BLaER1 (cell line): ENCODE data around the gene ZNRF1.
A peak's percentile ranks its signal among the peaks of the same experiment; 100 is the strongest.
"Not testable (repeated sequence)": the region's sequence is repeated elsewhere in the genome, so short reads cannot be mapped to it uniquely, and the experiment has no call there.

ENCODE experiments used
- H3K27ac ChIP-seq: shearing (Covaris generic); formaldehyde crosslinking; 2 replicates; pipeline ENCODE4 v1.8.1; 2022
- H3K27me3 ChIP-seq: shearing (Covaris generic); formaldehyde crosslinking; 2 replicates; pipeline ENCODE4 v1.8.1; 2022
- H3K36me3 ChIP-seq: shearing (Covaris generic); formaldehyde crosslinking; 2 replicates; pipeline ENCODE4 v1.8.1; 2022
- H3K4me1 ChIP-seq: shearing (Covaris generic); formaldehyde crosslinking; 2 replicates; pipeline ENCODE4 v1.8.1; 2022
- H3K4me2 ChIP-seq: shearing (Covaris generic); formaldehyde crosslinking; 2 replicates; pipeline ENCODE4 v1.8.1; 2022
- H3K4me3 ChIP-seq: shearing (Covaris generic); formaldehyde crosslinking; 2 replicates; pipeline ENCODE4 v1.8.1; 2022
- H3K9ac ChIP-seq: shearing (Covaris generic); formaldehyde crosslinking; 2 replicates; pipeline ENCODE4 v1.8.1; 2022
- H3K9me3 ChIP-seq: shearing (Covaris generic); formaldehyde crosslinking; 2 replicates; pipeline ENCODE4 v1.8.1; 2022
- H4K20me1 ChIP-seq: shearing (Covaris generic); formaldehyde crosslinking; 2 replicates; pipeline ENCODE4 v1.8.1; 2022
- Cebpa-rat ChIP-seq: shearing (Covaris generic); IDR thresholded peaks from 2 replicates; pipeline ENCODE4 v1.8.1; 2022

The ZNRF1 gene

GRCh38 chr16:75012380-75013081, 13.7 kb downstream of the ZNRF1 start:
- no peak for TF ChIP-seq Cebpa-rat
- no peaks in the 10 kb centered on the region for H3K27me3 ChIP-seq
- peak overlapping the region; percentile 62 for H3K27ac ChIP-seq
- H3K4me1 ChIP-seq: peaks cover 53% of the 10 kb centered on the region
- H3K4me3 ChIP-seq: peak overlapping the region; percentile 9; the same call in 1 of the 2 replicates
- peaks cover 53% of the 10 kb centered on the region for H3K36me3 ChIP-seq
- H4K20me1 ChIP-seq: peaks cover 100% of the 10 kb centered on the region
- peaks cover 32% of the 10 kb centered on the region for H3K9me3 ChIP-seq
- peak overlapping the region; percentile 71 for H3K4me2 ChIP-seq
- H3K9ac ChIP-seq: peak overlapping the region; percentile 57; the same call in 1 of the 2 replicates

DNA sequence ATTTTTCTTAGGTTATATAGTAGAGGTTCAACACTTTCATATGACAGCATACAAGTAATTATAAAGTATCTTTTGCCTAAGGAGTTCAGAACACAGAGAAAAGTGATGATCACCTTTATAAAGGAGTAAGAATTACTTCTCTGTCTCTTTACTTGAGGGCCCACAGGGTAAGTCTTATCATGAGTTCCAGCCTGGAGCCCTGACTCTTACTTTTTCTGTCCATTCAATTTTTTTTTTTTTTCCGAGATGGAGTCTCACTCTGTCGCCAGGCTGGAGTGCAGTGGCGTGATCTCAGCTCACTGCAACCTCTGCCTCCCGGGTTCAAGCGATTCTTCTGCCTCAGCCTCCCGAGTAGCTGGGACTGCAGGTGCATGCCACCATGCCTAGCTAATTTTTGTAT, 14.3 kb downstream of the ZNRF1 start:
- H3K27me3 ChIP-seq, H3K4me3 ChIP-seq, H3K9ac ChIP-seq: not testable (repeated sequence)
- Histone ChIP-seq H3K4me2 (peak overlapping the region; percentile 71), H4K20me1 (peaks cover 100% of the 10 kb centered on the region), H3K9me3 (peaks cover 26% of the 10 kb centered on the region), H3K4me1 (peaks cover 50% of the 10 kb centered on the region), H3K36me3 (peaks cover 47% of the 10 kb centered on the region), H3K27ac (peak overlapping the region; percentile 62; the same call in 1 of the 2 replicates)

GRCh38 chr16:75014318-75014717, 15.5 kb downstream of the ZNRF1 start:
- Histone ChIP-seq H3K4me3 (no peak overlapping the region), H3K27me3 (no peaks in the 10 kb centered on the region), H3K9me3 (peaks cover 22% of the 10 kb centered on the region), H3K36me3 (peaks cover 42% of the 10 kb centered on the region), H3K9ac (no peak overlapping the region), H3K27ac (no peak overlapping the region), H3K4me2 (no peak overlapping the region), H4K20me1 (peaks cover 100% of the 10 kb centered on the region), H3K4me1 (peaks cover 50% of the 10 kb centered on the region)
- no peak for TF ChIP-seq Cebpa-rat

- Histone ChIP-seq H3K4me1 (peaks cover 32% of the 10 kb centered on the region), H3K9me3 (peaks cover 43% of the 10 kb centered on the region), H3K36me3 (peaks cover 55% of the 10 kb centered on the region), H4K20me1 (peaks cover 86% of the 10 kb centered on the region)
- not testable (repeated sequence) for H3K4me2 ChIP-seq, H3K27me3 ChIP-seq, H3K4me3 ChIP-seq, H3K27ac ChIP-seq, H3K9ac ChIP-seq
These were observed 17.7 kb downstream of the ZNRF1 start for GRCh38 chr16:75016451-75017081.

DNA sequence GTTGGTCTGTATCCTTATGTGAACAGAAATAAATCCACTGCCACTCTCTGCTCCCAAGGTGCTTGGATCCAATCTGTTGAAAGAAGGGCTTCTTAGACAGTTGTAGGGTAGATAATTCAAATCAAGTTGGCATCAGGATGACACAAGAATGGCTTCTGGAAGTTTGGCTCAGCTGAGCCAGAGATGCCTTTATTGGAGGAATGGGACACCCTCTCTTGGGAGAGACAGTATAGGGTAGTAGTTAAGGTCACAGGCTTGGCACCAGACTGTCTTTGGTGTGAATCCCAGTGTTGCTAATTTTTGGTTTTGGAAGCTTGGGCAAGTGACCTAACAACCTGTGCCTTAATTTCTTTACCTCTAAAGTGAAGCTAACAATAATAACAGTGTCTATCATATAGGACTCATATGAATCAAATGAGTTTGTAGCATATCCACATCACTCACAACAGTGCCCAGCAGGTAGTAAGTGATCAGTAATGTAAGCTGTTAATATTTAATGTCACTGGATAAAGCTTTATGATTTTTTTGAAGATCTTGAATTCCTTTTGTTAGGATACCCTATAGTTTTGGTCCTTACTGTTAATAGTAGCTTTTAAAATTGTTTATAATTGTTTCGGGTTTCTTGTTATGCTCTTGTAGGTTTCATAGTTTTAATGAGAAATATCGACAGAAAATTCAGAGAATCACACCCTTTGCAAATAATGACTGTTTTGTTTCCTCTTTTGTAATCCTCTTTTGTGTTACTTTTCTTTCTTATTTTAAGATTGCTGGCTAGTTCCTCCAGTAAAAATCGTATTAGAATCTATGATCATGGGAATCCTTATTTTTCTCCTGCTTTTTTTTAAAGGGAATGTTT, 19.1 kb downstream of the ZNRF1 start:
- peaks cover 52% of the 10 kb centered on the region for H3K9me3 ChIP-seq

GRCh38 chr16:75019007-75019406, 20.2 kb downstream of the ZNRF1 start:
- peaks cover 22% of the 10 kb centered on the region for H3K4me1 ChIP-seq
- H3K36me3 ChIP-seq: peaks cover 69% of the 10 kb centered on the region
- peaks cover 50% of the 10 kb centered on the region for H3K9me3 ChIP-seq
- H3K4me2 ChIP-seq: no peak overlapping the region
- no peak overlapping the region for H3K27ac ChIP-seq
- H3K27me3 ChIP-seq: no peaks in the 10 kb centered on the region
- peaks cover 86% of the 10 kb centered on the region for H4K20me1 ChIP-seq
- no peak overlapping the region for H3K9ac ChIP-seq
- no peak overlapping the region for H3K4me3 ChIP-seq
- no peak for TF ChIP-seq Cebpa-rat

More for the DNA sequence above, 19.1 kb downstream of the ZNRF1 start:
- Histone ChIP-seq H3K9ac (no peak overlapping the region), H3K27me3 (no peaks in the 10 kb centered on the region), H3K4me1 (peaks cover 22% of the 10 kb centered on the region), H3K4me3 (no peak overlapping the region), H3K27ac (no peak overlapping the region), H3K4me2 (no peak overlapping the region; the same call in 1 of the 2 replicates), H4K20me1 (peaks cover 86% of the 10 kb centered on the region), H3K36me3 (peaks cover 66% of the 10 kb centered on the region)
- no peak for TF ChIP-seq Cebpa-rat

GRCh38 chr16:75019586-75019985, 20.8 kb downstream of the ZNRF1 start:
- Histone ChIP-seq H3K4me2 (no peak overlapping the region), H3K9ac (no peak overlapping the region), H3K27ac (no peak overlapping the region), H3K36me3 (peaks cover 67% of the 10 kb centered on the region), H3K4me1 (peaks cover 26% of the 10 kb centered on the region), H3K27me3 (no peaks in the 10 kb centered on the region), H4K20me1 (peaks cover 86% of the 10 kb centered on the region), H3K9me3 (peaks cover 48% of the 10 kb centered on the region), H3K4me3 (no peak overlapping the region)
- TF ChIP-seq Cebpa-rat: no peak

GRCh38 chr16:75021410-75021809, 22.6 kb downstream of the ZNRF1 start:
- H3K4me3 ChIP-seq: peak overlapping the region; percentile 17; the same call in 1 of the 2 replicates
- H3K36me3 ChIP-seq: peaks cover 53% of the 10 kb centered on the region
- no peak overlapping the region for H3K27ac ChIP-seq
- H3K4me2 ChIP-seq: no peak overlapping the region
- no peak for TF ChIP-seq Cebpa-rat
- peaks cover 39% of the 10 kb centered on the region for H3K9me3 ChIP-seq
- no peaks in the 10 kb centered on the region for H3K27me3 ChIP-seq
- peaks cover 86% of the 10 kb centered on the region for H4K20me1 ChIP-seq
- peaks cover 36% of the 10 kb centered on the region for H3K4me1 ChIP-seq
- no peak overlapping the region for H3K9ac ChIP-seq

DNA sequence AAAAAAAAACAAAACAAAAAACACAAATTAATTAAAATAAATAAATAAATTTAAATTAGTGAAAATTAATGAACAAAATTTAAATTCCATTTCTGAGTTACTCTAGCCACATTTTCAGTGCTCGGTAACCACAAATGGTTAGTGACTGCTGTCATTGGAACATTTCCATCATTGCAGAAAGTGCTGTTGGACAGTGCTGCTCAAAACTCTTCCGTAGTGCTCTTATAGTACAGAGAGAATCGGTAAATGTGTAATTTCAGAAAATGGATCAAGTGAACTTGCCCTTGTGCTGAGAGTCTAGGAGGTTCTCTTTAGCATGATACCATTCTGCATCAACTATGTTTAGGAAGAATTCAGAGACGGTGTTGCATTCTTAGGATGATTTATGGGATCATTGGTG, 23.7 kb downstream of the ZNRF1 start:
- Histone ChIP-seq H3K9me3 (peaks cover 40% of the 10 kb centered on the region), H3K4me2 (no peak overlapping the region), H3K27ac (no peak overlapping the region), H3K9ac (no peak overlapping the region), H3K27me3 (no peaks in the 10 kb centered on the region), H3K36me3 (peaks cover 57% of the 10 kb centered on the region), H3K4me3 (no peak overlapping the region), H3K4me1 (peaks cover 40% of the 10 kb centered on the region), H4K20me1 (peaks cover 86% of the 10 kb centered on the region)
- TF ChIP-seq Cebpa-rat: no peak
